NK-92 (cell line): ENCODE measurements around the gene ATF7.
"Not testable (repeated sequence)": the region's sequence is repeated elsewhere in the genome, so short reads cannot be mapped to it uniquely, and the experiment has no call there.

ENCODE experiments used
- DNase-seq: peaks from one replicate; lab custom pipeline; 2025; ENCODE audit not compliant: unreplicated experiment; lab: John Stamatoyannopoulos, UW

The ATF7 gene

DNA sequence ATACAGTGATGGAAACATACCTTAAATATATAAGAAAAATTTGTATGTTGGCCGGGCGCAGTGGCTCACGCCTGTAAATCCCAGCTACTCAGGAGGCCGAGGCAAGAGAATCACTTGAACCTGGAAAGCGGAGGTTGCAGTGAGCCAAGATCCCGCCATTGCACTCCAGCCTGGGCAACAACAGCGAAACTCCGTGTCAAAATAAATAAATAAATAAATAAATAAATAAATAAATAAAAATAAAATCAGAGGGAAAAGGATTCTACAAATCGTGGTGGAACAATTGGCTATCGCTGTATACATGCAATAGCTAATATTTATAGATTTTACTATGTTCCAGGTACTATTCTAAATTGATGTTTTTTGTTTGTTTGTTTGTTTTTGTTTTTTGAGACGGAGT lies 1.7 kb upstream of the ATF7 start:
- no peak for DNase-seq

DNA sequence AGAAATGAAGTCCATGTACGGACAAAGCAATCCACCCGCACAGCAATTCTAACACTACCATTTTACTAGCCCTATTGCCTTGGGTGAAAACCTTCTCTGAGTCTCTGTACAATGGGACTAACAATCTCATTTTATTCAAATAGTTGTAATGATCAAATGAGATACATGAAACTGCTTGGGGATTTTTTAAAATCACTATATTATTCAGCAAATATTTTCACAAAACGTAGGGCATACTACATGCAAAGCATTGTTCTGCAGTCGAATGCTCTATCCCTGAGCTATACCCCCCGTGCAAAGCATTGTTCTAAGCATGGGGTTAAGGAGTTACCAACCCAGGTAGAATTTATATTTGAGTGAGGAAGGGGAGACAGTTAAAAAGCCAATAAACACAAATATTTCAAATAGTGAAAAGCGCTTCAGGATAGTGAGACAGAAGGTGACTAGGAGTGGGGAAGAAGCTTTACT lies 554 bp upstream of the ATF7 start:
- DNase-seq = no peak

DNA sequence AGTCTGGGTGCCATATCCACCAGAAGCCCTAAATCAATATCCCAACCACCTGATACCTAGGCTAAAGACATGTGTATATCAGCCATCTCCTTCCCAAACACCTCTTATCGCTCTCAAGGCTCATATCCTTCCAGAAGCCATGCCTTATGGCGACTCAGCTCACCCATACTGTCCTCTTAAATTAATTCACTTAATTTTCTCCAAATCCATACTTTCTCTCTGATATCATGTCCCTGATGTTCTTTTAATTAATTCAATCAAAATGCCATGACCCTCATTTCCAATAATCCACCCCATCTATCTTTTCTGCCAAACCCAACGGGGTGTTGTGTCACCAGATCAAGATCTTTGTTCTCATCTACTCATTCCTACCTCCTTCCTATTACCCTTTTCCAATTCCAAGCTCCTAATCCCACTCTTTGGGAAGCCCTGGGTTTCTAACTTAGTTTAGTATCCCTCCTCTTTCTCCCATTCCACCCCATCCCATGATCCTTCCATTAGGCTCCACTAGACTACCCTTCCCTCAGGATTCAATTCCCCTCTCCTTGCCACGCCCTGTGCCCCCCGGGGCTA lies 723 bp downstream of the ATF7 start:
- no peak for DNase-seq

DNA sequence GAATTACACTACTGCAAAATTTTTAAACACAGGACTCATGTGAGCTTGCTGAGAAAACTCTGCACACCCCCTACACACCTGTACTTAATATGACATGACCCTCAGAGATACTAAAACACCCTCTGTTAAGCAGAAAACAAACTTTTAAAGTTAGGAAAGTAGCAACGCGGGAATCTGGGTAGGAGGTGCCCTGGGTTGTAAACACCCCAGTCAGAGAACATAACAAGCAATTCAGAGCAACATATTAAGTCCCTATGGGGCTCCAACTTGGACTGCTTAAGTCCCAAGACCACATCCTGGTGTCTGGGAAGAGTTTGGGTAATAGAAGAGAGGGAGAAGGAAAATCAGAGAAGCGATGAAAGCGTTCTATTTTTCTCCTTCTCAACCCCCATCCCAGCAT lies 1.2 kb downstream of the ATF7 start:
- DNase-seq = no peak

DNA sequence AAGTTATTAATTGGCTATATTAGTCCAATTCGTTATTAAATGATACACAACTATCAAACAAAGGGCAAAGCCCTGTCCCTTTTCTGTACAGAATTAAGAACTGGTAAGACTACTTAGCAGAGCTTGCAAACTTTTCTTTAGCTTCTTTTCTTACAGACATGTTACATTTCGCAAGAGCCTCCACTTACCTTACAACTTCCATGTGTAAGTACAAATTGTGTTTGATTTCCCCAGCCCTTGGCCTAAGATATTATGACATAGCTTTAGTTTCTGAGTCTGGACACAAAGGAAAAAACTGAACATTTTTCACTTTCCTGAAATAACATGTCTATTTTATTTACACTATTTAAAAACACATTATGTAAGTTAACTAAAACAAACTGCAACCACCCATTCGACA lies 1.7 kb downstream of the ATF7 start:
- DNase-seq = no peak

DNA sequence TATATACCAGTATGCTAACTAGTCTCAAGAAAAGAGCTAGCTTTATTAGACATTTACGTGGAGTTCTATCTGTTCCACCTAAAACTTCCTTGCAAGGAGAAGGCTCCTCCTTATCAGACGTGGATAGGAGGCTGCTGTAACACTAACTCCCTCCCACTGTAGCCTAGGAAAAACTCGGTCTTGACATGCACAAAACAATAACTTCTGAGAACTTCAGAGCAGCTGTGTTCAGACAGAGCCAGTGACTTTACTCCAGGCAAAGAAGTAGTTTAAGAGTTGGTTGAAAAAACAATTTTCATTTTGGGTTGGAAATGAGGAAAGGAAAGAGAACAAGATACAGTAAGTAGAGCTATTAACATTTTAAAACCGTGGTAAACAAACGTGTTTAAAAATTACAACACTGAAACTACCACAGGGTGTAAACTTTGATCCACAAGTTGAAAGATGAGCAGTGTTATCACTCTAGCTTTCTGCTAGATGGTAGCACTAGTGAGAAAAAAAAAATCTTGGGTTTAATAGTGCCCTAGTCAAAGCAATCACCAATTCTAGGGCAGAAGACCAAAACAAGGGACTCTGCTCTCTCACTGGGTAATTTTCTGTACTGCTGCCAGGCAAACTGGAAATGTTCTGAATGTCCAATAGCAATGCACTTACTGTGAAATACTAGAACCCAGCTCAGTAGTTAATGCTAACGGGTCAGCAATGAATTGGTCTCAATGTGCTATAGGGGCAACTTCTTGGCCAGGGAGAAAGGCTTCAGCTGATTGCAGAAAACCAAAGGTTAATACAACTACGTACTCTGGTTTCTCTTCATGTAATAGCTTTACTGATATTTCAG lies 2.4 kb downstream of the ATF7 start:
- DNase-seq = no peak

DNA sequence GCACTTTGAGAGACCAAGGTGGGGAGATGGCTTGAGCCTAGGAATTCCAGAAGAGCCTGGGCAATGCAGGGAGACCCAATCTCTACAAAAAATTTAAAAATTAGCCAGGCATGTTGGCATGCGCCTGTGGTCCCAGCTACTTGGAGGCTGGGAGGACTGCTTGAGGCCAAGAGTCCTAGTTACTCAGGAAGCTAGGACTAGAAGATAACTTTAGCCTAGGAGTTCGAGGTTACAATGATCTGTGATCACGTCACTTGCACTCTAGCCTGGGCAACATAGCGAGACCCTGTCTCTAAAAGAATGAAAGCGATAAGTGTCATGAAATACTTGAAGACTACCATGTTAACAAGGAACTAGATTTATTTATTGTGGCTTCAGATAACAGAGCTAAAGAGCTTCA lies 3.5 kb downstream of the ATF7 start:
- DNase-seq = no peak

DNA sequence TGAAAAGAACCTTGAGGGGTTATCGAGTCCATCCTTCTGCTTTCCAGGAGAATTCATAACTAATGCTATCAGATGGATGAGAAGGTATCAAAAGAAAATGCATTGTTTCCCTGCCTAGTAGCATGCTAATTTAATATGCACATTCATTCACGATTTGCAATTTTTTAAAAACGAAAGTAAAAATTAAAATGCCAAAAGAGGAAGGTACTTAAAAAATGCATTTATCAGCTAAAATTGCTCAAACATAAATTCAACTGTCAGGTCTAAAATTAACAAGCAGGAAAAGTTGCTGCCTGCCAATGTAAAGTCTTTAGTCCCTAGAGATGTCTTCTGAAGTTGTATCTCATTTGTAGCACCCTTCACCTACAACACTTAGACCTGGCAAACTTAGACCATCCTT lies 7.9 kb downstream of the ATF7 start:
- DNase-seq = no peak

DNA sequence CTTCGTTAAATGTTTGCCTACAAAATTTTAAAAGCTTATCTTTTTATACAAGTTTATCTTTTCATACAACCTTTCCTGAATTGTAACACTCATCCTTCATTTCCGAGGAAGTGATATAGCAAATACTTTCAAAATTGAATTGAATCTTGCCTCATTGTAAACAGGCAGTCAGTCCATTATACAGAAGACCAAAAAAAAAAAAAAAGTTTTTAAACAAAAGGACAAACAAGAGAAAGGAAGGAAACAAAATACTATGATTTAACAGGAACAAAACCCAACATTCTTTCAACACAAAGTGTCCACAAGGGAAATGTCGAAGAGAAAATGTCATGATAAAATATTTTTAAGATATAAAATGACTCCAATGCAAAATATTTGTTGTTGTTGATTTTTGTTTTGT lies 8.5 kb downstream of the ATF7 start:
- no peak for DNase-seq

DNA sequence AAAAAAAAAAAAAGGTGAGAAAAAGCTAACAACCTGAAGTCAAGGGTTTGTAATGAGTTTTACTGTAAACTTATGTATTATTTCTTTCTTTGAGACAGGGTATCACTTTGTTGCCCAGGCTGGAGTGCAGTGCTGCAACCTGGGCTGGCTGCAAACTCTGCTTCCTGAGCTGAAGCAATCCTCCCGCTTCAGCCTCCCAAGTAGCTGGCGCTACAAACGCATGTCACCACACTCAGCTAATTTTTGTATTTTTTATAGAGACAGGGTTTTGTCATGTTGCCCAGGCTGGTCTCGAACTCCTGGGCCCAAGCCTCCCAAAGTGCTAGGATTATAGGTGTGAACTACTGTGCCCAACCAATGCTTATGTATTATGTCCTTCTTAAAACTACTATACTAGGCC lies 9.2 kb downstream of the ATF7 start:
- DNase-seq = no peak

DNA sequence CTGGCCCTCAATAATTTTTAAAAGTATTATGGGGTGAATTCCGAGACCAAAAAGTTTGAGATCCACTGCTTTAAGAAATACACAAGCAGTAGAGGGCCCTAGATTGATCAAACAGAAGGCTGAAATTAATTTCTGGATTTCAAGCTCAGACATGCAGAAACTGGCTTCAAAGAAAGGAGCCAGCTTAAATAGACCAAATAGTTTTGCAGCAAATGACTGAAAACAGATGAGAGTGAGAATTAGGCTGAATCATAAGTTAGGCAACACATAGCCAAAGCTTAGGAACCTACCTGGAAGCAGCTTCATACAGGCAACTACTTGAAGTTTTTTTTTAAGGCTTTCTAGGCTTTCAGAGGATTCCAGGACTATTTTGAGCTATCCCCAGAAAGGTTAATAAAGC lies 12.4 kb downstream of the ATF7 start:
- DNase-seq = no peak

DNA sequence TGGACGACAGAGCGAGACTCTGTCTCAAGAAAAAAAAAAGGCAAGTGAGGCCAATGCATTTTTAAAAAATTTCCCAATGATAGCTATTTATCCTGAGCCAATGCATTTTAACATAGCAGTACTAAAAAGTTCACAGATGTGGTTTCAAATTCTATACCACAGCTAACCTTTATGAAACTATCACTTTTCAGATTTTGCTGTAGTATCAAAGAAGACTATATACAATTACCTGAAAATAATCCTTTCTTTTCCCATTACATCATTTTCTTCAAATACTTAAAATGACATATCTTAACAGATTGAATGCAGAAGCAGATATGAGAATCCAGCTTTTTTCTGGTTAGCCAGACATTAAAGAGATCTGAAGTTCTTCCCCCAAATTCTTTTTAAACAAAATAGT lies 13.2 kb downstream of the ATF7 start:
- DNase-seq = no peak

DNA sequence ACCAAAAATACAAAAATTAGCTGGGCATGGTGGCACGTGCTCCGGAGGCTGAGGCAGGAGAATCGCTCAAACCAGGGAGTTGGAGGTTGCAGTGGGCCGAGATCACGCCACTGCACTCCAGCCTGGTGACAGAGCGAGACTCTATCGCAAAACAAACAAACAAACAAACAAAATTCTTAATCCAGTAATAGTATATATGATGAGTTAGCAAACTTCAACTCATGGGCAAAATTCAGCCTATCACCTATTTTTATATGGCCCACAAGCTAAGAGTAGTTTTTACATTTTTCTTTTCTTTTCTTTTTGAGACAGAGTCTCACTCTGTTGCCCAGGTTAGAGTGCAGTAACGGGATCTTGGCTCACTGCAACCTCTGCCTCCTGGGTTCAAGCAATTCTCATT lies 14.9 kb downstream of the ATF7 start:
- DNase-seq = no peak

DNA sequence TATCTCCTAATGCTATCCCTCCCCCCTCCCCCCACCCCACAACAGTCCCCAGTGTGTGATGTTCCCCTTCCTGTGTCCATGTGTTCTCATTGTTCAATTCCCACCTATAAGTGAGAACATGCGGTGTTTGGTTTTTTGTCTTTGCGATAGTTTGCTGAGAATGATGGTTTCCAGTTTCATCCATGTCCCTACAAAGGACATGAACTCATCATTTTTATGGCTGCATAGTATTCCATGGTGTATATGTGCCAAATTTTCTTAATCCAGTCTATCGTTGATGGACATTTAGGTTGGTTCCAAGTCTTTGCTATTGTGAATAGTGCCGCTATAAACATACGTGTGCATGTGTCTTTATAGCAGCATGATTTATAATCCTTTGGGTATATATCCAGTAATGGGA lies 19.5 kb downstream of the ATF7 start:
- not testable (repeated sequence) for DNase-seq

DNA sequence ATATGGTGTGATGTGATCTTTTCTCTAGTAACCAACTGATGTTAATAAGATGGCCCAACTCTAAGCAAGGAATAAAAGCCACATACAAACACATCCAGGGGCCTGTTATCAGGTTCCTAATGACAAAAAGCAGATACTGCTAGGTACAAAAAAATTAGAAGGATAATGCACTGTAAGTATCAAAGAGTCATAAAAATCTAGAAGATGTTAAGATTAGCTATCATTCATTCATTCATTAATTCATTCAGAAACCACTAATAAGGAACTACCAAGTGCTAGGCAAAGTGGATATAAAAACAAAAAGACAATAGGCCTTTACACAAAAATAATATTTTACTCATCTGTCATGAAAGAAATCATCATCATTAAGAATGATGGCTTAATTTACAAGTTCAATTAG lies 21.6 kb downstream of the ATF7 start:
- no peak for DNase-seq

DNA sequence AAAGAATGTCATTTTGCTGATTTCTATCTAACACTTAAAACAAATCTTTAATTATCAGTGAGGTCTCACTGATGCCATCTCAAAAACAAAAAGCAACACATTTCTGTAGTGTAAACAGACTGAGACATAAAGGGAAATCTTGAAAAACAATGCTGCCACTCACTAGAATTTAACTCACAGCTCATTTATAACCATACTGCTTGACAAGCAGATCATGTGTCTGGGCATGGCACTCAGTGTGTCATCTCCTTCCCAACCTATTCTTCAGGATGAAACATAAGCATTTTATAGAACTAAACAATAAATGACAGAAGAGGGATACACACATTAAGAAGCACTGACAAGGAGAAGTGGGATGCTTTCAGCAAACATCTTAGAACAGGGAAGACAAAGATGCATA lies 22.4 kb downstream of the ATF7 start:
- DNase-seq = no peak

DNA sequence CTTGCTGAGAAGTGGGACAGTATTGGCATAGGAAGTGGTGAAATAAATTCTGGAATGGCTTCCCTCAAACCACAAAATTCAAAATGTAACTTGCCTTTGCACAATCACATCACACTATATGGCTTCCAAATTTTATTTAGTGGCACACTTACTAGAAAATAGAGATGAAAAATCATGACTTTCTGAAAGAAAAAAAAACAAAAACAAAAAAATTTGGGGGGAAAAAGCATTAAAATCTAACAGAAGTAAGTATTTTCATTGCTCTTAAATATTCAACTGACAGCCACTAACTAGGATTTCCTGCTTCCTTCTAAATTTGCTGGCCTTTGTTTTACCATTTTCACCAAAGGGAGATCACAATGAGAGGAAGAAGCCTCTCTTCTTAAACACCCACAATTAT lies 23.0 kb downstream of the ATF7 start:
- no peak for DNase-seq

DNA sequence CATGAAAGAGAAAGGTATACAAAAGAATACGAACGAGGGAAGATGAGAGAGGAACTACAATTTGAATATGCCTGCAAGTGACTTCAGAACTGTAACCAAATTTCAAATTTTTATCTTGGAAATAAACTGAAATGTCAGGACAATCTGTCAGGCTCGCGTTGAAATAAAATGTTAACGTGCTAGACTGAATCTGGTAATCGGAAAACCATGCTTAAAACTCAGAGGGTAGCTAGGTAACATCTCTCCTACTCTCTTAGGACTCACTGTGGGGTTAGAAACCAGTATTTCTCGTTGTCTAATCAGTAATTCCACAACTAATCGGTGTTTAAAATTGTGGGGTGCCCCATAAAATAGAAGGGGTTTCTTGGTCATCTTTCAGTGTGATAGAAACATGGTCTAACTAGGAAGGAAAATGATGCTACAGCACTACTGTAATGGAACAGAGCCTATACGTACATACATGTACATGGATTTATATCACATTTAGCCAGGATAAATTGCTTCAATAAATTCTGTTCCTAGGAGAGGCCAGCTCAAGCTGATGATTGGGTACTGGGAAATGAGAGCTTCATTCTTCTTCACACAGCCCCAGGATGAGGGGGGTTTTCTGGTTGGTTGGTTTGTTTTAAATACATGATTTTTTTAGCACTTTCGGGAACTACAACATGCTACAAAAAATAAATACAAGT lies 23.9 kb downstream of the ATF7 start:
- no peak for DNase-seq

DNA sequence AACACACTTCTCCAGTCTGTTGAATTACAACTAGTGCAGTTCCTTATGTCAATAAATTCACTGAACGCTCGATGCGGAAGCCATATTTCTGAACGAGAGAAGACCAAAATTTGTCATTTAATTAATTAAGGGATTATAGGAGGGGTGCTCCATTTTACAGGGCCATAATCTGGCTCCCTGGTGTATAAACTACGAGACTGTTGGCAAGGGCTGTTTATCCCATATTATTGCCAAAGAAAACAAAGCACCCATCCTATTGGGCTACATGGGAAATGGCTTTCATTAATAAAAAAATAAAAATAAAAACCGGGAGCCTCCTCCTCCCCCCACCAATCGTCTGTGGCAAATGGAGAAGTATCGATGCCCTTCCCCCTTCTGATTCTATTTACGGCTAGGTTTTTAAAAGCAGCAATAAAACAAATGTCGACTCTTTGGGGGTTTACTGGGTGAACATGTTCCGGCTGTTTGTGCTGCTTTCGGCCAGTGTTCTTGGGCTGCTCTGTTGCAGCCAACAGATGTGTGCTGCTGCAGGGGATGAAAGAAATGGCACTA lies 24.8 kb downstream of the ATF7 start:
- no peak for DNase-seq

DNA sequence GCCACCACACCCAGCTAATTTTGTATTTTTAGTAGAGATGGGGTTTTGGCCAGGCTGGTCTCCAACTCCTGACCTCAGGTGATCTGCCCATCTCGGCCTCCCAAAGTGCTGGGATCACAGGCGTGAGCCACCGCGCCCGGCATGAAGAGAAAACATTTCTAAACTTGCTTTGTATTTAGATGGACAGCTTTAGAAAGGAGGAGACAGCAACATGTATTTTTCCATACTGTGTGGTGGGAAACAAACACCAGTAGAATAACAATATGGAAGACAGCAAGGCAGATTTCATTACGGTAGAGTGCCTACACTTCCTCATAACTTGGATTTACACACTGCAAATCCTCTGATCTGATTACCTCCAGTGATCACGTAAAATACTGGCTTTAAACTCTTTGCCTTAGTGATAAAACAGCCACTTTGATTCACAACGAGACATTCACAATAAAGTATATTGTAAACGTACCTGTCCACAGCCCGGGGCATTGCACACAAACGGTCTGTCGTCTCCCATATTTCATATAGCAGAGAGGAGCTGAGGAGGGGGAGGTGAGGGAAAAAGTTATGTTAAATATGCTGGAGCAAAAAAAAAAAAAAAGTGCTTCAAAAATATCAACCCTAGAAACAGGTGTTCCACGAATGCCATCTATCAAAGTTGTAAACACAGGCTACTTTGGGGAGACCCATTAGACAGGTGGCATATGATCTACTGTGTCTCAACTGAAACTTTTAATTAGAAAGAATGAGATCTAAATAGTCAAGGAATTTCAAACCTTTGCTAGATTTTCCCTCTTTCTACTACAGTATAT lies 25.5 kb downstream of the ATF7 start:
- DNase-seq = no peak

DNA sequence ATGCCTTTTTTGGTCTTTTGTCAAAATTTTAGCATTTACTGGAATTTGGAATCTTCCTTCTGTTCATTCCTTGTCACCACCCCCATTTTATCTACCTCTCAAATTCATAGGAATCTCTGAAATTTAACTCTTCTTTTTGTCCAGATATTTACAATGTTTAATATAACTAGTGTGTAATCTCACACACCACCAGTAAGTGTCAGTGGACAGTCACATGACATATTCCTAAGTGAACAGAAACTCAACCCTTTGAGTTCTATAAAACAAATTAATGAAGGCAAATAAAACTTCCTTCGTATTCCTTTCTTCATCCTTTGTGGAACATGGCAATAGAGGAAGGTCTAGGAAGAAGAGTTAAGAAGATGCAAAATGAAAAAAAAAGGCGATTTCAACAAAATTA lies 26.6 kb downstream of the ATF7 start:
- DNase-seq = no peak
